ENCODE results near the gene CACNA2D3.

CACNA2D3 gene

GRCh38 chr3:54713031-54713430 is 590.7 kb downstream of the CACNA2D3 start:
- DNase-seq, result no peak

GRCh38 chr3:54713455-54713854 is 591.1 kb downstream of the CACNA2D3 start:
- no peak for DNase-seq

- no peak for DNase-seq
Observed at GRCh38 chr3:54714035-54714434, 591.7 kb downstream of the CACNA2D3 start.

- DNase-seq, result no peak
Observed at GRCh38 chr3:54717506-54717905, 595.2 kb downstream of the CACNA2D3 start.

- no peak for DNase-seq
Observed at GRCh38 chr3:54719914-54720313, 597.6 kb downstream of the CACNA2D3 start.

GRCh38 chr3:54720604-54721003 is 598.3 kb downstream of the CACNA2D3 start:
- no peak for DNase-seq

- no peak for DNase-seq
Observed at GRCh38 chr3:54731732-54732445, 609.5 kb downstream of the CACNA2D3 start.

- DNase-seq, result no peak
Observed at GRCh38 chr3:54733106-54734006, 611.0 kb downstream of the CACNA2D3 start.

GRCh38 chr3:54736459-54736858 is 614.1 kb downstream of the CACNA2D3 start:
- DNase-seq, result no peak

GRCh38 chr3:54743755-54744154 is 621.4 kb downstream of the CACNA2D3 start:
- DNase-seq, result no peak

- DNase-seq, result no peak
Observed at GRCh38 chr3:54744291-54744690, 621.9 kb downstream of the CACNA2D3 start.

- DNase-seq, result no peak
Observed at GRCh38 chr3:54745843-54746242, 623.5 kb downstream of the CACNA2D3 start.

GRCh38 chr3:54746722-54747121 is 624.4 kb downstream of the CACNA2D3 start:
- DNase-seq, result no peak

GRCh38 chr3:54755756-54756155 is 633.4 kb downstream of the CACNA2D3 start:
- DNase-seq, result no peak

GRCh38 chr3:54756330-54756731 is 634.0 kb downstream of the CACNA2D3 start:
- DNase-seq, result no peak

- no peak for DNase-seq
Observed at GRCh38 chr3:54758461-54758860, 636.1 kb downstream of the CACNA2D3 start.

- DNase-seq, result no peak
Observed at GRCh38 chr3:54759166-54759565, 636.8 kb downstream of the CACNA2D3 start.

GRCh38 chr3:54760201-54760600 is 637.8 kb downstream of the CACNA2D3 start:
- no peak for DNase-seq

- no peak for DNase-seq
Observed at GRCh38 chr3:54761637-54762036, 639.3 kb downstream of the CACNA2D3 start.

GRCh38 chr3:54764911-54765310 is 642.6 kb downstream of the CACNA2D3 start:
- no peak for DNase-seq

- DNase-seq, result no peak
Observed at GRCh38 chr3:54771050-54771449, 648.7 kb downstream of the CACNA2D3 start.

- no peak for DNase-seq
Observed at GRCh38 chr3:54772051-54772450, 649.7 kb downstream of the CACNA2D3 start.

- DNase-seq, result no peak
Observed at GRCh38 chr3:54772746-54773145, 650.4 kb downstream of the CACNA2D3 start.

- DNase-seq, result no peak
Observed at GRCh38 chr3:54773271-54773670, 650.9 kb downstream of the CACNA2D3 start.
